Measurements from ENCODE around the gene ARHGEF28. TPM values are rescaled to one million over a fixed set of nuclear protein-coding genes. Genes with fewer than 3 reads are reported as not detected.

ARHGEF28 gene
- polyA plus RNA-seq, 3 donors: not detected

DNA sequence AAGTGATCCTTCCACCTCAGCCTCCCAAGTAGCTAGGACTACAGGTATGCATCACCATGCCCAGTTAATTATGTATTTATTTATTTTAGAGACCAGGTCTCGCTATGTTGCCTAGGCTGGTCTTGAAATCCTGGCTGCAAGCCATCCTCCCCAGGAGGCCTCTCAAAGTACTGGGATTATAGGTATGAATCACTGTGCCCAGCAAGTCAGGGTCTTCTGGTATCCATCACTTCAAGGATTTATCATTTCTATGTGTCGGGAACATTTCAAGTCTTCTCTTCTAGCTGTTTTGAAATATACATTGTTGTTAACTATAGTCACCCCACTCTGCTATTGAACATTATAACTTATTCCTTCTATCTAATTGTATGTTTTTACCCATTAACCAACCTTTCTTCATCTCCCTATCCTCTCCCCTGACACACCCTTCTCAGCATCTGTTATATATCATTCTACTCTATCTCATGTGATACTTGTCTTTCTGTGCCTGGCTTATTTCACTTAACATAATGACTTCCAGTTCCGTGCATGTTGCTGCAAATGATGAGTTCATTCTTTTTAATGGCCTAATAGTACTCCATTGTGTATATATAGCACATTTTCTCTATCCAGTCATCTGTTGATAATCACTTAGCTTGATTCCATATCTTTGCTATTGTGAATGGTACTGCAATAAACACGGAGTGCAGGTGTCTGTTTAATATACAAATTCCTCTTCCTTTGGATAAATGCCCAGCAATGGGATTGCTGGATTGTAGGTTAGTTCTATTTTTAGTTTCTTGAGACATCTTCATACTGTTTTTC is 34.1 kb upstream of the ARHGEF28 start:
- Histone ChIP-seq H3K27me3 (ENCODE audit: control insufficient read depth in 2 of 2, insufficient read depth in 2 of 2, low read length in 2 of 2) (no peaks in the 10 kb centered on the region), H3K9me3 (replicated peaks in 1 of 2; ENCODE audit: control insufficient read depth in 1 of 2, insufficient read depth in 1 of 2, low read length in 2 of 2) (no peaks in the 10 kb centered on the region), H4K20me1 (ENCODE audit: insufficient read depth, low read length) (no peaks in the 10 kb centered on the region), H2AFZ (ENCODE audit: insufficient read depth, low read depth, low read length, poor library complexity, severe bottlenecking) (no peak overlapping the region), H3K4me2 (replicated peaks; ENCODE audit: extremely low read depth, low read length, poor library complexity, severe bottlenecking) (no peak overlapping the region), H3K4me1 (ENCODE audit: control insufficient read depth in 1 of 2, insufficient read depth in 2 of 2, low read length in 2 of 2) (no peaks in the 10 kb centered on the region), H3K27ac (ENCODE audit: low read depth in 1 of 2, low read length in 2 of 2) (no peak overlapping the region), H3K79me2 (ENCODE audit: insufficient read depth, low read length) (no peaks in the 10 kb centered on the region), H3K4me3 (replicated peaks in 1 of 3; ENCODE audit: low read depth in 2 of 3, low read length in 3 of 3) (no peak overlapping the region), H3K9ac (ENCODE audit: insufficient read depth, low read length, poor library complexity, severe bottlenecking) (no peak overlapping the region), H3K36me3 (replicated peaks in 1 of 2; ENCODE audit: control insufficient read depth in 1 of 2, insufficient read depth in 2 of 2, low read length in 2 of 2) (no peaks in the 10 kb centered on the region)
- intact Hi-C loops (cut with micrococcal nuclease): loop anchor here (2.0 to 5.0 kb wide), 2 partner anchors 200 to 201 kb away; no protein-coding TSS in a partner anchor
- H3K27me3 Mint-ChIP-seq (ENCODE audit: low read depth in 3 of 3): peaks cover 0 to 4% (median 1%) of the 10 kb centered on the region in 3 donors
- no peak overlapping the region for H3K27ac Mint-ChIP-seq
- TF ChIP-seq, protein P1, sequence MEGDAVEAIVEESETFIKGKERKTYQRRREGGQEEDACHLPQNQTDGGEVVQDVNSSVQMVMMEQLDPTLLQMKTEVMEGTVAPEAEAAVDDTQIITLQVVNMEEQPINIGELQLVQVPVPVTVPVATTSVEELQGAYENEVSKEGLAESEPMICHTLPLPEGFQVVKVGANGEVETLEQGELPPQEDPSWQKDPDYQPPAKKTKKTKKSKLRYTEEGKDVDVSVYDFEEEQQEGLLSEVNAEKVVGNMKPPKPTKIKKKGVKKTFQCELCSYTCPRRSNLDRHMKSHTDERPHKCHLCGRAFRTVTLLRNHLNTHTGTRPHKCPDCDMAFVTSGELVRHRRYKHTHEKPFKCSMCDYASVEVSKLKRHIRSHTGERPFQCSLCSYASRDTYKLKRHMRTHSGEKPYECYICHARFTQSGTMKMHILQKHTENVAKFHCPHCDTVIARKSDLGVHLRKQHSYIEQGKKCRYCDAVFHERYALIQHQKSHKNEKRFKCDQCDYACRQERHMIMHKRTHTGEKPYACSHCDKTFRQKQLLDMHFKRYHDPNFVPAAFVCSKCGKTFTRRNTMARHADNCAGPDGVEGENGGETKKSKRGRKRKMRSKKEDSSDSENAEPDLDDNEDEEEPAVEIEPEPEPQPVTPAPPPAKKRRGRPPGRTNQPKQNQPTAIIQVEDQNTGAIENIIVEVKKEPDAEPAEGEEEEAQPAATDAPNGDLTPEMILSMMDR (IDR thresholded peaks at IDR 0.05): no peak
- no peaks in the 10 kb centered on the region for H3K4me1 Mint-ChIP-seq
- no peak for DNase-seq
- no peak overlapping the region for H3K4me3 Mint-ChIP-seq
- H3K9me3 Mint-ChIP-seq: no peaks in the 10 kb centered on the region
- no CpG with 5 or more reads among the region's 4 CpGs for WGBS (ENCODE audit: insufficient coverage)
- no peaks in the 10 kb centered on the region for H3K36me3 Mint-ChIP-seq

DNA sequence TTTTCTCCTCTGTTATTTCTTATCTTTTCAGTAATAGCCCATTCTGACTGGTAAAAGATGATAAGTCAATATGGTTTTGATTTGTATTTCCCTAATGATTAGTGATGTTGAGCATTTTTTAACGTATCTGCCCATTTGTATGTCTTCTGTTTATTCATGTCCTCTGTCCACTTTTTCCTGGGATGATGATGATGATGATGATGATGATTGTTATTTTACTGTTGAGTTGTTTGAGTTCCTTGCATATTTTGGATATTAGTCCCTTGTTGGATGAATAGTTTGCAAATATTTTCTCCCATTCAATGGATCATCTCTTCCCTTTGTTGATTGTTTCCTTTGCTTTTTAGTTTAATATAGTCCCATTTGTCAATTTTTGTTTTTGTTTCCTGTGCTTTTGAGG is 33.4 kb upstream of the ARHGEF28 start:
- no peaks in the 10 kb centered on the region for H3K36me3 ChIP-seq (replicated peaks in 1 of 2; ENCODE audit: control insufficient read depth in 1 of 2, insufficient read depth in 2 of 2, low read length in 2 of 2)
- H3K36me3 Mint-ChIP-seq: no peaks in the 10 kb centered on the region
- no peak overlapping the region for H3K4me2 ChIP-seq (replicated peaks; ENCODE audit: extremely low read depth, low read length, poor library complexity, severe bottlenecking)
- no peak for DNase-seq
- no peak overlapping the region for H3K27ac ChIP-seq (ENCODE audit: low read depth in 1 of 2, low read length in 2 of 2)
- no peak overlapping the region for H3K9ac ChIP-seq (ENCODE audit: insufficient read depth, low read length, poor library complexity, severe bottlenecking)
- no peaks in the 10 kb centered on the region for H3K4me1 ChIP-seq (ENCODE audit: control insufficient read depth in 1 of 2, insufficient read depth in 2 of 2, low read length in 2 of 2)
- H3K4me3 Mint-ChIP-seq: no peak overlapping the region
- no peaks in the 10 kb centered on the region for H3K27me3 ChIP-seq (ENCODE audit: control insufficient read depth in 2 of 2, insufficient read depth in 2 of 2, low read length in 2 of 2)
- no peaks in the 10 kb centered on the region for H3K79me2 ChIP-seq (ENCODE audit: insufficient read depth, low read length)
- no peaks in the 10 kb centered on the region for H3K9me3 Mint-ChIP-seq
- no peaks in the 10 kb centered on the region for H3K4me1 Mint-ChIP-seq
- peaks cover 0 to 4% (median 1%) of the 10 kb centered on the region in 3 donors for H3K27me3 Mint-ChIP-seq (ENCODE audit: low read depth in 3 of 3)
- WGBS (ENCODE audit: insufficient coverage): no CpG with 5 or more reads among the region's 1 CpG
- intact Hi-C loops (cut with micrococcal nuclease): loop anchor here in 1 of 2 donors (5.0 kb wide), 1 partner anchor 200 kb away; no protein-coding TSS in a partner anchor
- H2AFZ ChIP-seq (ENCODE audit: insufficient read depth, low read depth, low read length, poor library complexity, severe bottlenecking): no peak overlapping the region
- TF ChIP-seq, protein P1 (IDR thresholded peaks at IDR 0.05): no peak
- H4K20me1 ChIP-seq (ENCODE audit: insufficient read depth, low read length): no peaks in the 10 kb centered on the region
- no peaks in the 10 kb centered on the region for H3K9me3 ChIP-seq (replicated peaks in 1 of 2; ENCODE audit: control insufficient read depth in 1 of 2, insufficient read depth in 1 of 2, low read length in 2 of 2)
- H3K27ac Mint-ChIP-seq: no peak overlapping the region
- no peak overlapping the region for H3K4me3 ChIP-seq (replicated peaks in 1 of 3; ENCODE audit: low read depth in 2 of 3, low read length in 3 of 3)

Measured in CD14-positive monocyte (primary cell).